SIG-M5 treated with dmso at 0.1 percent for 504 hours (cell line): ENCODE data around the gene RGS1.

Source experiments
- DNase-seq: peaks from one replicate; lab custom pipeline; 2025; ENCODE audit not compliant: unreplicated experiment; lab: John Stamatoyannopoulos, UW

Gene RGS1

DNA sequence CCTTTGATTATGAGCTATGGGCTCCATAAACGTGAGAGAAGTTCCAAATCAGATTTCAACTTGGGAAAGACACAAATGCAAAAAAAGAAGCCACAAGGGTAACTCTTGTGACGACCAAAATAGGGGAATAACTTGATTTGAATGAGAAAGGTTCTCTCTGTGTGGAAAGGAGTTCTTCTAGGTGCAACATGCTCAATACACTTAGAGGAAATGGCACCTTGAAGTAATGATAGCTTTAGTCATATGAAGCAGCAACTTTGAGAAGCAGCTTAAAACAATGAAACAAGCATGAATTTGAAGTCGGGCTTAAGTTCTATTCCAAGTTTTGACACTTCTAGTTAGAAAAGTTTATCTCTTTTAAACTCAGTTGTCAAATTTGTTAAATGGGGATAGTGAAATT is 21.8 kb upstream of the RGS1 start:
- no peak for DNase-seq

DNA sequence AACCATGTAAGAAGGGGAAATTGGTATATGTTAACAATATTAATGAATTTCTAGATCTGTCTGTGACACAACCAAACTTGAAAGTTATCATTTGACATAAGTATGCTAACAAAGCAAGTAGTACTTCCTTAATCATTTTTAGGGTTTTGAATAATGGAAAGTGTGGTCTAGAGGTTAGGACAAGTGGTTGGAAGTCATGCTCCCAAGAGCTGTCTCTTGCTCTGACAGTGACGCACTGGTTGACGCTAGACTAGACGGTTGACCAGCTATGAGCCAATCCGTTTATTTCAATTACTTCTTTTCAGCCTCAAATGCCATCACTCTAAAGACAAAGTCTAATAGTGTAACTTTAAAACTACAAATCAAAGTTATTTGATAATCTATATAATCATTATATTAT is 20.7 kb upstream of the RGS1 start:
- DNase-seq, result no peak

DNA sequence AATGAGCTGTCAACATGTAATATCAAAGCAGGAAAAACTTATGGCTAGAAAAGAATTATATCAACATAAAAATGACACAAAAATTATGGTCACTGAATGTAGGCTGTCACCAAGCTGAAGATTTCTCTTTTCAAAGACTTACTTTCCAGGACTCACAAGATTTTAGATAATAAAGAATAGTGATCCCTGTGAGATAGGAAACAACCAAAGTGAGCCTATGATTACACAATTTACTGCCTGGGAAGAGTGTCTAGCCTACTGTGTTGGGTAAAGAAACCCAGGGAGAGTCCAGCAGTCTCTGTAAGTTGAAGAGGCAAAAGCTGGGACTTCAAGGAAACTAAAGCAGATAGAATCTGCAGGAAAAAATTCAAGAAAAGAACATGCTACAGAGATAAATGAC is 20.2 kb upstream of the RGS1 start:
- DNase-seq, result no peak

DNA sequence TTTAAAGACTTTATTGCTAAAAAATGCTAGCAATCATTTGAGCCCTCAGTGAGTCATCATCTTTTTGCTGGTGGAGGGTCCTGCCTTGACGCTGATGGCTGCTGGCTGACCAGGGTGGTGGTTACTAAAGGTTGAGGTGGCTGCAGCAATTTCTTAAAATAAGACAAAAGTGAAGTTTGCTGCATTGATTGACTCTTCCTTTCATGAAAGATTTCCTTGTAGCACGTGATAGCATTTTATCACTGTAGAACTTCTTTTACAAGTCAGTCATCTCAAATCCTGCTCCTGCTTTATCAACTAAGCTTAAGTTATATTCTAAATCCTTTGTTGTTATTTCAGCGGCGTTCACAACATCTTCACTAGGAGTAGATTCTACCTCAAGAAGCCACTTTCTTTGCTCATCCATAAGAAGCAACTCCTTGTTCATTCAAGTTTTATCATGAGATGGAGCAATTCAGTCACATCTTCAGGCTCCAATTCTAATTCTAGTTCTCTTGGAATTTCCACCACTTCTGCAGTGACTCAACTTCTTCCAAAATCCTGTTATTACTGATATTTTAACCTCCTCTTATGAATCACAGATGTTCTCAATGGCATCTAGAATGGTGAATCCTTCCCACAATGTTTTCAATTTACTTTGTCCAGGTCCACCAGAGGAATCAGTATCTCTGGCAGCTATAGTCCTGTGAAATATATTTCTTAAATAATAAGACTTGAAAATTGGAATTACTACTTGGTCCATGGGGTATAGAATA is 17.6 kb upstream of the RGS1 start:
- no peak for DNase-seq

DNA sequence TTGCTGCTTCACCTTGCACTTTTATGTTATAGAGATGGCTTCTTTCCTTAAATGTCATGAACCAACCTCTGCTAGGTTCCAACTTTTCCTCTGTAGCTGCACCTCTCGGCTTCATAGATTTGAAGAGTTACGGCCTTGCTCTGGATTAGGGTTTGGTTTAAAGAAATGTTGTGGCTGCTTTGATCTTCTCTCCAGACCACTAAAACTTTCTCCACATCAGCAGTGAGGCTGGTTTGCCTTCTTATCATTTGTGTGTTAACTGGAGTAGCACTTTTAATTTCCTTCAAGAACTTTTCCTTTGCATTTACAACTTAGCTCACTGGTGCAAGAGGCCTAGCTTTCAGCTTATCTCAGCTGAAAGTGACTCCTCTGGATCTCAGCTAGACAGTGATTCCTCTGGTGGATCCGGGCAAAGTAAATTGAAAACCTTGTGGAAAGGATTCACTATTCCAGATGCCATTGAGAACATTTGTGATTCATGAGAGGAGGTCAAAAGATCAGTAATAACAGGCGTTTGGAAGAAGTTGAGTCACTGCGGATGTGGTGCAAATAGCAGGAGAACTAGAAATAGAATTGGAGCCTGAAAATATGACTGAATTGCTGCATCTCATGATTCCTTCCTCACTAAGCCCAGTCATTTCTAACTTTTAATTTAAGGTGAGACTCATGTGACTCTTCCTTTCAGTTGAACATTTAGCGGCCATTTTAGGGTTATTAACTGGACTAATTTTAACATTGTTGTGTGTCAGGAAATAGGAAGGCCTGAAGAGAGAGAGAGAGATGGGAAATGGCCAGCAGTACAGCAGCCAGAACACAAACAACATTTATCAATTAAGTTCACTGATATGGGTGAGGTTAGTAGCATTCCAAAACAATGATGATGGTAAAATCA is 16.2 kb upstream of the RGS1 start:
- peak; percentile 80 for DNase-seq

DNA sequence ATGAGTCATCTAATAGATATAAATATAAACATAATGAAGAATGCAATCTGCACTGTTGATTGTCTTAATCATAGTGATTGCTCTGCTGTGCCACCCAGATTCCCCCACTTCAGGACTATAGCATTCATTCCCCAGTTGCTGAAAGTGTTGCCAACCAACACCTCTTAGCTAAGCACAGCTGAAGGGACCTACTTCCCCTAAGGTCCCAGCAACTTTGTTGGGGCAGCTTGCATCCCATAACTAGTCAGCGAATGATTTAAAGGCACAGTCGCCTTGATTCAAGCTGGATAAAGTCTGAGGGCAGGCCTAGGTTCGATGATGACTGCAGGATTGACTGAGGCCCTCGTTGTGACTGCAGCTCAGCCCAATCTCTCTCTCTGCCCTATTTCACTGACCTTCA is 14.3 kb upstream of the RGS1 start:
- no peak for DNase-seq

DNA sequence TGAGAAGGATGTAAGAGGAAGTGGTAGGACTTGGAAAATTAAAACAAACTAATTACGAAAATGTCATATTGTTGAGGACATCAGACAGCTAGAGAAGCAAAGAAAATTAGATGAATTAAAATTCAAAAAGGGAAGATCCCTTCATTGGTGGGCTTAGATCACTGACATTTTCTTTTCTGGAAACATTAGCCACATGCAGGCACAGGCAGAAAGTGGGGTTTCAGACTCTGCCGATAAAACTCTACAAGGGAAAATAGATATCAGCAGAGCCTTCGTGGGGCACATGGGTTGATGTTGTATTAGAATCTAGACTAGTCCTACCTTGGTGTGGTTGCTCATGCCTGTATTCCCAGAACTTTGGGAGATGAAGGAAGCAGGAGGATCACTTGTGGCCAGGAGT is 12.4 kb upstream of the RGS1 start:
- no peak for DNase-seq

DNA sequence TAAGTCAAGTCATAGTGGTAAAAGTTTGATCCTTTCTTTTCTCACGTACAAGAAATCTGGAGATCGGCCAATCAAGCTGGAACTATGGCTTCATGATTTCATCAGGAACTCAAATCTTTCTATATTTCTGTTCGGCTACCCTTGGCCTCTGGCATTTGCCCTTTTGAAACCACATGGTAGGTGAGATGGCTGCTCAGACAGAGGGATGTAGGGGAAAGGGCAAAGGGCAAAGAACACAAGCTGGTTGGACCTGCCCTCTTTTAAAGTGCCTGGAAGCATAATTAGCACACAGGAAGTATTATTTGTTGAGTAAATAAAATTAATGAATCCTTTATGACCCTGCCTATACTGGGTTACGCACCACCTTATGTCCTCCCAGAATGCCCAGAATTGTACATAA is 11.5 kb upstream of the RGS1 start:
- DNase-seq, result no peak

DNA sequence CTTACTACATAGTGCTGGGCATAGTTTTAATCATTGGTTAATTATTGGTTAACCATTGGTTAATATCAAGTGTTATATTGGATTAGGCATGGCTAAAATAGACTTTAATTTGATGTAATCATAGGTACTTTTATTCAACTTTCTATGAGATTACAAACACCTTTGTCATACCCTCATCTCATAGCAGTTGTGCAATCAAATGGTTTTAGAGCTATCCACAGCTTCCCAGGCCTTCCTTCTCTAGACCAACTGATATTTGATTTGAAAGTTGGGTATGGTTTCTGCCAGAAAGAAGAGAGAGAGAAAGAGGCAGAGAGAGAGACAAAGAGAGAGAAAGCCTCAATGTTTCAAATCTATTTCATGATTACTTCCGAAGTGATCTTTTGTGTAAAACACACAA is 9.6 kb upstream of the RGS1 start:
- DNase-seq, result no peak

DNA sequence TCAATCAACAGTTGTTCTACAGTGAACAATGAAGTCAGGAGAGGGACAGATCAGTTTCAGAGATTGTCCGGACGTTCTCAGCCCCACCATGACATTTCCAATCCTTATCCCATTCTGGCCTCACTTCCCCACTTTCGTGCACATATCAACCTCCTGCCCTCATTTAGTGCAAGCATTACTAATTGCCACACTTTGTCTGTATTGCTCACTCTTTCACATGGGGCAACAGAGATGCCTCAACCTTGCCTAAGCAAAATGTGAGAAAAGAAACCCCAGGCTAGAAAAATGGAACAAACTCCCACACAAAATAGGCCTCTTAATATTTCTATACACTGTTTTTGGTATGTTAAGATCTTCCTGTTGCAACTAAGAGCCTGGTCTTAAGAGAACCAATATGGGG is 8.9 kb upstream of the RGS1 start:
- DNase-seq, result peak; percentile 23

DNA sequence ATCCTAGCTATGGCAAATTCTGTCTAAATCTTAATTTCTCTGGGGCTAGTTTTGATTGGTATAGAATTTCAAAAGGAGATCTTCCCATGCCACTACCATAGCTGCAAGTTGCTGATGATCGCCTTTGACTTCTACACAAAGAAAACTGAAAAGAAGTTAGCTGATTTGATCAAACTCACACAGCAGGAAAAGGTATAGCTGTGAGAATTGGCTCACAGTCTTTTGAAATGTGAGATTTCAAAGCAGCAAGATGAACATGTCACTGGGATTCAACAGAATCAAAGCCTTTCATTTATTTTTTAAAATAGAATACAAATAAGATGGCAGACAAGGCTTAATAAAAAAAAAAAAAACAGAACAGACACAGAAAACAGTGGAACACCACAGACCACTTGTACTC is 7.5 kb upstream of the RGS1 start:
- no peak for DNase-seq

DNA sequence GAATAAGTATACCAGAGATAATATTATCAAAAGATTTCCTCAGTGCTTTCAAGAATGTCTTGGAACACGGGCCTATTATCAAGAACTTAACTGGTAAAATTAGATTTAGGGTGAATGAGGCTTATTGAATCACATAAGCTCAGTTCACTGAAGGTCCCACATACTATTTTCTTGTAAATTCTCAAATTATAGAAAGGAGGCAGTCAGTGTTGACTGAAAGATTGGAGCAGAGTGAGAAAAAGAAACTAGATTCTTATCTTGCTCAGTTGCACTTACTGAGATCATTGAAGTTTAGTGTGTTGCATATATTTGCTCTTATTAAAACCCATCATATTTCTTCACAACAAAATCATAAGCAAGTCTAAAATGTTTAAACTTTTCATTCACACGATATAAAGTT is 3.9 kb upstream of the RGS1 start:
- no peak for DNase-seq

DNA sequence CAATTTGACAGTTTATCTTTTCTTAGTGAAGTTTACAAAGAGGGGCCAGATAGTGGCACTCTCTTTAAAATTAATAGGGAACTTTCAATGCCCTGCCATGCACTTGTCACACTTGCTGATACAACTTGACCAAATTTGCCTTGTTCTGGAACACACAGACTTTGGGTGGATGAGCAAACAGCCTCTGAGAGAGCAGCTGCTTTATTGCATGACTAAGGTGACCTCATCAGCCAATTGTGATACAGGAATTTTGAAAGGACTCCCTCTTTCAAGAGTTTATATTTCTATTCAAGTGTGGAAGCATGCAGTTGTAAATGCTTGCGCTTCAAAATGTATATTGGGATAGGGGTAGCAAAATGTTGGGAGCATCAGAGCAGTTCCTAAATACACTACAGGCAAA is 2.1 kb upstream of the RGS1 start:
- DNase-seq, result no peak

DNA sequence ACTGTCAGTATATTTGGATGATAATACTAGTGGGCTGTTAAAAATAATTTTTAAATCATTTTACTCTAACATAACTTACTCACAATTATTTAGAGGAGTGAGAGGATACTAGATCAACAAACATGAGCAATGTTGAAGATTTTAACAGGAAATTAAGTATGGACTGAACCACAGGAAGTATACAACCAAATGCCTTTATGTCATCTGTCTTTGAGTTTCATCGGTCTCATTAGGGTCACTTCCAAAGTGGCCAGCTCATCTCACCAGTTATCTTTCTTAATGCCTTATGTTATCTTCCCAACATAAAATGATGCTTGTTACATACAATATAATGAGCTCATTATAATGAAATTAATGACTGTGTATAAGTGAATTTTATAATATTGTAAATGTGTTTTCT is 1.5 kb upstream of the RGS1 start:
- DNase-seq, result no peak

DNA sequence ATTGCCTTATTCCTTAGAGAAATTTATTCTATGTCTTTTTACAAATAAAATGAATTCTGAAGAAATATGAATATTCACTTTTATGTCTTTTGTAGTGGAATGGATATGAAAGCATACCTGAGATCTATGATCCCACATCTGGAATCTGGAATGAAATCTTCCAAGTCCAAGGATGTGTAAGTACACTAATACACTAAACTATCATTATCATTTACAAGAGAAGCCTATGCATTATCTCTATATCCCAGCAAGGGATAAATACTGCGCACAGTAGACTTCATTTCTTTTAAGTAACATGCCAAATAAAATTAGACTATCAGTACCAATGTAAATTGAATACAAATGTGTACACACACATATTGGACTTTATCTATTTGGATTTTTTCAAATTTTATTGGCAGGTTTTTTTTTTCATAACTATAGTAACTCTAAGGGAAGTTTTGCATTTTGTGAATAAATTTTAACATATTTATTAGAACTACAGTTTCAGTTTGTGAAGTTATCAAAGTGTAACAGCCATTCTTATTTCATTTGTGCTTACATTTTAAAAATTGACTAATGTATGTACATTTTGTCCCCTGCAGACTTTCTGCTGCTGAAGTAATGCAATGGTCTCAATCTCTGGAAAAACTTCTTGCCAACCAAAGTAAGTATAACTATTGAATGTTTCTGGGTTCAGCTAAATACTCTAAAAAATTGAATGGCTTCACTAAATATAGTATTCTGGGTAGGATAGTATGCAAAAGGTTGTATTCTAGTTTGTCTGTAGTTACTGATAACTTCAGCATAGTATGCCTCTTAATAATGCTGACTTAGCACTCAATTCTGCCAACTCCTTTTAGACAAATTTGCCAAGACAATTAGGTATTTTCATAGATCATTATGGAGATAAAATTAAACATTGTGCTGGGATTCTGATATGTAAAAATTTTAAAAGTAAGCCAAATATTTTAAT is 894 bp downstream of the RGS1 start:
- no peak for DNase-seq

DNA sequence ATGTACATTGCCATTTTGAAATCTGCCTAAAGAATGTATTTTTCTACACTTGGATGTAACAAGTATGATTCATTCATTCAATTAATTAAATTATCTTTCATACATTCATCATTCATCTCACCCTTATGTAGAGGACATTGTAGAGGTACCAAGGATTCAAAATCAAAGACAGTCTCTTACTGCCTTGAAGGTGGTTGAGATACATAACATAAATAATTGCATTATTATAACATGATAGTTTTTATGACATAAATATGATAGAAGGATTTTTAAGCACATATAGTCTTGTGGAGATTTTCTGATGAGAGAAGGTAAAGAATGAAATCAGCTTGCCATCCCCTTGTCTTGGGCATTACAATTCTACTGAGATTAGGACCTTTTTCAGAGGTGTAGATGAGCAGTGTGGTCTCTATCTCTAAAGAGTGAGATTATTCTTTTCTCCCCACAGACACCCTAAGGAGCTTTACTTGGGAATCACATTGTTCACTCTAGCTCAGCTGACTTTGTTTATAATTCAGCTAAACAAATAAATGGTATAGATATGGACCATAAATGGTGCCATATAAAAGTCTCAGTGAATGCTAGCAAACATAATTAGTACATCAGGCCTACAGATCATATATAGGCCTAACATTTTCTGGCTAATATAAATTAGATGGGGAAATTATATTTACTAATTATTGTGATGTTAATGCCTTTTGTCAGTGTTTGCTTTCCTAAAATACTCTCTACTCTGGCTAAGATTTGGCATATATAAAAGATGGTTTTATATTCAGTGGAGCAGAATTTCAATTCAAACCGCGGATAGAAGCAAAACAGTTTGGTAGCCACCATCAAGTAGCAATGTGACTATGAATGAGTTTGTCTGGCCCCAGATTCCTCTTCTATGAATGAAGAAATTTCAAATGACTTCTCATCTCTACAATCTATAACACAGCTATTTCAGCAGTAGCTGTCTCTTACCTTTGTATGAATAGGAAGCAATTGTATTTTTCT is 1.9 kb downstream of the RGS1 start:
- DNase-seq, result no peak

DNA sequence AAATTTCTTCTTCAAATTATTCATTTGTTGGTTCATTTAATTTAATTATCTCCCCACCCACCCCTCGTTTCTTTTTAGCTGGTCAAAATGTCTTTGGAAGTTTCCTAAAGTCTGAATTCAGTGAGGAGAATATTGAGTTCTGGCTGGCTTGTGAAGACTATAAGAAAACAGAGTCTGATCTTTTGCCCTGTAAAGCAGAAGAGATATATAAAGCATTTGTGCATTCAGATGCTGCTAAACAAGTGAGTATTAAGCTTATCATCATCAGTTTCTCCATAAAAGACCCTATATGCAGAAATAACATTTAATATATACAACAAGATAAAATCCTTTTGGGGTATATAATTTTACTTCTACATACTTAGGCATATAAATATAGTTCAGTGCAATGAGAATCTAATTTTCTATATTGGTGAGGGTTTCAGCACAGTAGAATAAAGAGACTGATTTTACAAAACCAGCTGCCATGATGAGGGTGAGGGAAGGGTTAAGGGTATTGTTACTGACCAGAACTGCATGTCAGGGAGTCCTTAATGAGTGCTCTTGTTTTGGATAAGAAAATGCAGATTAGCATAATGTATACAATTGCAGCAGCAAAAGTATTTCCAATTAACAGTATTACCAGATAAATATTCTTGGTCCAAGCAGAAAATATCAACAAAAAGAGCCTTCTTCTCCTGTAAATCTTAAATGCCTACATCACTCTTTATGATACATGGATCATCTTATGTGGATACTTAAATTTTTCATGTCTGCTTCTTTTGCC is 2.8 kb downstream of the RGS1 start:
- no peak for DNase-seq

DNA sequence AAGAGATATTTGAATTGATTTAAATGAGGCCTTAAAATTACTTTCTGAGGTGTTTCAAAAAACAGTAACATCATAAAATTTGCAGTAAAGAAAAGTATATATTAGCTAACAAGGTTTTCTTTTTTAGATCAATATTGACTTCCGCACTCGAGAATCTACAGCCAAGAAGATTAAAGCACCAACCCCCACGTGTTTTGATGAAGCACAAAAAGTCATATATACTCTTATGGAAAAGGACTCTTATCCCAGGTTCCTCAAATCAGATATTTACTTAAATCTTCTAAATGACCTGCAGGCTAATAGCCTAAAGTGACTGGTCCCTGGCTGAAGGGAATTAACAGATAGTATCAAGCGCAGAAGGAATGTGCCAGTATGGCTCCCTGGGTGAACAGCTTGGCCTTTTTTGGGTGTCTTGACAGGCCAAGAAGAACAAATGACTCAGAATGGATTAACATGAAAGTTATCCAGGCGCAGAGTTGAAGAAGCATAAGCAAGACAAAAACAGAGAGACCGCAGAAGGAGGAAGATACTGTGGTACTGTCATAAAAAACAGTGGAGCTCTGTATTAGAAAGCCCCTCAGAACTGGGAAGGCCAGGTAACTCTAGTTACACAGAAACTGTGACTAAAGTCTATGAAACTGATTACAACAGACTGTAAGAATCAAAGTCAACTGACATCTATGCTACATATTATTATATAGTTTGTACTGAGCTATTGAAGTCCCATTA is 3.6 kb downstream of the RGS1 start:
- DNase-seq, result no peak
